Neural crest cell (in vitro differentiated cells): ENCODE results near the gene DENND6A. TPM values are rescaled to one million over a fixed set of nuclear protein-coding genes. Genes with fewer than 3 reads are reported as not detected.

Source experiments
- DNase-seq: peaks from one replicate; pipeline ENCODE4 v3.0.0; 2021; ENCODE audit warnings: low read depth, mixed read lengths, low spot score
- H3K27ac Mint-ChIP-seq: one replicate; pipeline ENCODE4 v1.8.0; 2021; ENCODE audit warnings: mild to moderate bottlenecking, mixed read lengths; ENCODE audit not compliant: unreplicated experiment
- H3K27me3 Mint-ChIP-seq: 2 replicates; pipeline ENCODE4 v1.8.0; 2021; ENCODE audit warnings: low read depth, mild to moderate bottlenecking, mixed read lengths
- H3K36me3 Mint-ChIP-seq: 2 replicates; pipeline ENCODE4 v1.8.0; 2021; ENCODE audit warnings: low read depth, mild to moderate bottlenecking, mixed read lengths
- H3K4me1 Mint-ChIP-seq: 2 replicates; pipeline ENCODE4 v1.8.0; 2021; ENCODE audit warnings: mixed read lengths
- H3K4me3 Mint-ChIP-seq: one replicate; pipeline ENCODE4 v1.8.0; 2021; ENCODE audit warnings: mild to moderate bottlenecking, mixed read lengths
- H3K9me3 Mint-ChIP-seq: 2 replicates; pipeline ENCODE4 v1.8.0; 2021; ENCODE audit warnings: mixed read lengths
- CTCF ChIP-seq: fragments of 200-600 bp; sonication (generic); conservative IDR thresholded peaks from 2 replicates; pipeline ENCODE4 v1.5.0; 2021; ENCODE audit warnings: antibody characterized with exemption, mild to moderate bottlenecking
- total RNA-seq: library from RNA; stranded (reverse); gene quantifications from 2 replicates; pipeline ENCODE4 v1.2.1, GENCODE V29; 2021

DENND6A gene
- total RNA-seq, 1 donor from 2014 or later: 42.0 TPM

- no peak overlapping the region for H3K4me3 Mint-ChIP-seq
These were observed 31.5 kb downstream of the DENND6A start for GRCh38 chr3:57661404-57661803.

GRCh38 chr3:57659806-57660439, 33.0 kb downstream of the DENND6A start:
- H3K36me3 Mint-ChIP-seq: no peaks in the 10 kb centered on the region
- no peaks in the 10 kb centered on the region for H3K27me3 Mint-ChIP-seq
- no peaks in the 10 kb centered on the region for H3K4me1 Mint-ChIP-seq
- no peak overlapping the region for H3K27ac Mint-ChIP-seq
- no peak for DNase-seq
- no peaks in the 10 kb centered on the region for H3K9me3 Mint-ChIP-seq
- TF ChIP-seq CTCF: no peak
- H3K4me3 Mint-ChIP-seq: no peak overlapping the region

More at GRCh38 chr3:57661404-57661803, 31.5 kb downstream of the DENND6A start:
- Mint-ChIP-seq H3K4me1 (no peaks in the 10 kb centered on the region), H3K27ac (no peak overlapping the region), H3K27me3 (no peaks in the 10 kb centered on the region), H3K9me3 (no peaks in the 10 kb centered on the region), H3K36me3 (no peaks in the 10 kb centered on the region)
- DNase-seq: no peak
- no peak for TF ChIP-seq CTCF

GRCh38 chr3:57659004-57659673, 33.7 kb downstream of the DENND6A start:
- no peaks in the 10 kb centered on the region for H3K27me3 Mint-ChIP-seq
- H3K9me3 Mint-ChIP-seq: no peaks in the 10 kb centered on the region
- no peaks in the 10 kb centered on the region for H3K4me1 Mint-ChIP-seq
- no peak overlapping the region for H3K4me3 Mint-ChIP-seq
- DNase-seq: no peak
- H3K36me3 Mint-ChIP-seq: peaks cover 3% of the 10 kb centered on the region
- no peak for TF ChIP-seq CTCF
- no peak overlapping the region for H3K27ac Mint-ChIP-seq

- Mint-ChIP-seq H3K27me3 (no peaks in the 10 kb centered on the region), H3K27ac (no peak overlapping the region), H3K9me3 (no peaks in the 10 kb centered on the region), H3K4me1 (no peaks in the 10 kb centered on the region), H3K36me3 (peaks cover 3% of the 10 kb centered on the region), H3K4me3 (no peak overlapping the region)
- DNase-seq: no peak
- TF ChIP-seq CTCF: no peak
These were observed 34.3 kb downstream of the DENND6A start for GRCh38 chr3:57658536-57658935.

- Mint-ChIP-seq H3K27me3 (no peaks in the 10 kb centered on the region), H3K36me3 (peaks cover 12% of the 10 kb centered on the region), H3K9me3 (no peaks in the 10 kb centered on the region), H3K4me3 (no peak overlapping the region), H3K4me1 (no peaks in the 10 kb centered on the region), H3K27ac (no peak overlapping the region)
- DNase-seq: no peak
- TF ChIP-seq CTCF: no peak
These were observed 37.1 kb downstream of the DENND6A start for GRCh38 chr3:57655727-57656126.
